Upper lobe of left lung (tissue), 4 donors: ENCODE data around the gene FA2H.

Source experiments
- POLR2AphosphoS5 ChIP-seq, 2 donors: sonication (generic); formaldehyde crosslinking; IDR thresholded peaks; one replicate each; pipeline ENCODE4 v1.5.1; 2017; ENCODE audit warnings: antibody characterized with exemption in 2 of 2
- TF ChIP-seq, protein P1 (sequence below), 6 experiments: fragments of 450-650 bp in 4 of 6; fragments of 200-600 bp in 2 of 6; sonication (generic) in 2 of 6; IDR thresholded peaks; one replicate each; pipeline ENCODE4 v1.5.1; 2016 to 2019; ENCODE audit warnings: antibody characterized with exemption in 6 of 6

GRCh38 chr16:74731853-74732477 lies 42.7 kb downstream of the FA2H start:
- TF ChIP-seq, protein P1, sequence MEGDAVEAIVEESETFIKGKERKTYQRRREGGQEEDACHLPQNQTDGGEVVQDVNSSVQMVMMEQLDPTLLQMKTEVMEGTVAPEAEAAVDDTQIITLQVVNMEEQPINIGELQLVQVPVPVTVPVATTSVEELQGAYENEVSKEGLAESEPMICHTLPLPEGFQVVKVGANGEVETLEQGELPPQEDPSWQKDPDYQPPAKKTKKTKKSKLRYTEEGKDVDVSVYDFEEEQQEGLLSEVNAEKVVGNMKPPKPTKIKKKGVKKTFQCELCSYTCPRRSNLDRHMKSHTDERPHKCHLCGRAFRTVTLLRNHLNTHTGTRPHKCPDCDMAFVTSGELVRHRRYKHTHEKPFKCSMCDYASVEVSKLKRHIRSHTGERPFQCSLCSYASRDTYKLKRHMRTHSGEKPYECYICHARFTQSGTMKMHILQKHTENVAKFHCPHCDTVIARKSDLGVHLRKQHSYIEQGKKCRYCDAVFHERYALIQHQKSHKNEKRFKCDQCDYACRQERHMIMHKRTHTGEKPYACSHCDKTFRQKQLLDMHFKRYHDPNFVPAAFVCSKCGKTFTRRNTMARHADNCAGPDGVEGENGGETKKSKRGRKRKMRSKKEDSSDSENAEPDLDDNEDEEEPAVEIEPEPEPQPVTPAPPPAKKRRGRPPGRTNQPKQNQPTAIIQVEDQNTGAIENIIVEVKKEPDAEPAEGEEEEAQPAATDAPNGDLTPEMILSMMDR (IDR thresholded peaks at IDR 0.05) = no peak
- no peak for TF ChIP-seq POLR2AphosphoS5 (IDR thresholded peaks at IDR 0.05)
